A673 (cell line): Measurements from ENCODE around the gene RALB.

Source experiments
- CTCF ChIP-seq: fragments of 300-800, 200-600 bp; sonication (generic); conservative IDR thresholded peaks from 2 replicates; pipeline ENCODE4 v1.5.1; 2017; ENCODE audit warnings: low read depth, mild to moderate bottlenecking, antibody characterized with exemption, low read length, moderate library complexity, mixed read lengths
- EZH2 ChIP-seq: fragments of 200-600 bp; sonication (generic); IDR thresholded peaks from 2 replicates; pipeline ENCODE4 v1.6.1; 2017; ENCODE audit warnings: borderline replicate concordance, low read depth, mild to moderate bottlenecking, mixed read lengths, antibody characterized with exemption, low read length; ENCODE audit not compliant: poor library complexity, severe bottlenecking

GRCh38 chr2:120290737-120291136 is 38.1 kb downstream of the RALB start:
- TF ChIP-seq EZH2 (no peak), CTCF (no peak)
